Measurements from ENCODE around the gene SLC5A10. TPM values are rescaled to one million over a fixed set of nuclear protein-coding genes. Genes with fewer than 3 reads are reported as not detected.
"Not testable (repeated sequence)": the region's sequence is repeated elsewhere in the genome, so short reads cannot be mapped to it uniquely, and the experiment has no call there.

Gene SLC5A10
- polyA plus RNA-seq, 1 donor (not counting 4 experiments of a cell fraction or from before 2014, with no cell fraction given): not detected

- FAIRE-seq: peak; percentile 92
- Histone ChIP-seq H3K9ac (ENCODE audit: control insufficient read depth, extremely low read depth, insufficient read depth, low read length) (no peak overlapping the region), H3K36me3 (ENCODE audit: control insufficient read depth in 2 of 2, extremely low read depth in 1 of 2, insufficient read depth in 2 of 2, low read length in 2 of 2) (no peaks in the 10 kb centered on the region), H3K27me3 (ENCODE audit: control insufficient read depth, extremely low read depth, insufficient read depth, low read length) (no peaks in the 10 kb centered on the region), H3K4me2 (ENCODE audit: control insufficient read depth, extremely low read depth, insufficient read depth, low read depth, low read length) (peak overlapping the region; percentile 6), H3K4me1 (ENCODE audit: control insufficient read depth, extremely low read depth, insufficient read depth, low read length) (peaks cover 5% of the 10 kb centered on the region), H3K9me1 (ENCODE audit: control insufficient read depth, extremely low read depth, insufficient read depth, low read length) (no peaks in the 10 kb centered on the region), H3K9me3 (ENCODE audit: control insufficient read depth, low read depth, low read length) (no peaks in the 10 kb centered on the region), H3K27ac (ENCODE audit: control insufficient read depth, insufficient read depth, low read length) (no peak overlapping the region), H2AFZ (ENCODE audit: control insufficient read depth, low read length) (no peak overlapping the region), H3K79me2 (ENCODE audit: control insufficient read depth, insufficient read depth, low read length) (no peaks in the 10 kb centered on the region), H4K20me1 (ENCODE audit: control insufficient read depth, extremely low read depth, insufficient read depth, low read length) (no peaks in the 10 kb centered on the region), H3K4me3 (ENCODE audit: control insufficient read depth in 2 of 3, extremely low read depth in 1 of 3, insufficient read depth in 2 of 3, low read depth in 1 of 3, low read length in 3 of 3) (no peak overlapping the region)
- dilution Hi-C loops (cut with MboI; ENCODE audit: extremely low pct_ligation_motif_present, low sequenced_read_pairs): no loop called here
- TF ChIP-seq CTCF (optimal IDR thresholded peaks at IDR 0.05 in 1 of 3, IDR thresholded peaks at IDR 0.05 in 1 of 3, conservative IDR thresholded peaks at IDR 0.05 in 1 of 3; ENCODE audit: extremely low read depth in 1 of 3, insufficient read depth in 2 of 3, low read length in 3 of 3): no peak
- no peak for TF ChIP-seq EZH2 (IDR thresholded peaks at IDR 0.05; ENCODE audit: low read length)
- DNase-seq (ENCODE audit: low read depth, low spot score): peak; percentile 85
These were observed 72.4 kb downstream of the SLC5A10 start for GRCh38 chr17:19024101-19025078.

GRCh38 chr17:19028671-19029070 is 76.7 kb downstream of the SLC5A10 start:
- H2AFZ ChIP-seq (ENCODE audit: control insufficient read depth, low read length); H4K20me1 ChIP-seq (ENCODE audit: control insufficient read depth, extremely low read depth, insufficient read depth, low read length); DNase-seq (ENCODE audit: low read depth, low spot score); FAIRE-seq; H3K4me2 ChIP-seq (ENCODE audit: control insufficient read depth, extremely low read depth, insufficient read depth, low read depth, low read length); H3K36me3 ChIP-seq (ENCODE audit: control insufficient read depth in 2 of 2, extremely low read depth in 1 of 2, insufficient read depth in 2 of 2, low read length in 2 of 2); H3K9ac ChIP-seq (ENCODE audit: control insufficient read depth, extremely low read depth, insufficient read depth, low read length); H3K27ac ChIP-seq (ENCODE audit: control insufficient read depth, insufficient read depth, low read length); H3K4me3 ChIP-seq (ENCODE audit: control insufficient read depth in 2 of 3, extremely low read depth in 1 of 3, insufficient read depth in 2 of 3, low read depth in 1 of 3, low read length in 3 of 3); dilution Hi-C loops (cut with MboI; ENCODE audit: extremely low pct_ligation_motif_present, low sequenced_read_pairs); H3K9me3 ChIP-seq (ENCODE audit: control insufficient read depth, low read depth, low read length); H3K4me1 ChIP-seq (ENCODE audit: control insufficient read depth, extremely low read depth, insufficient read depth, low read length); H3K9me1 ChIP-seq (ENCODE audit: control insufficient read depth, extremely low read depth, insufficient read depth, low read length); H3K27me3 ChIP-seq (ENCODE audit: control insufficient read depth, extremely low read depth, insufficient read depth, low read length); H3K79me2 ChIP-seq (ENCODE audit: control insufficient read depth, insufficient read depth, low read length): not testable (repeated sequence)

GRCh38 chr17:19029740-19030139 is 77.8 kb downstream of the SLC5A10 start:
- H3K4me1 ChIP-seq (ENCODE audit: control insufficient read depth, extremely low read depth, insufficient read depth, low read length); H4K20me1 ChIP-seq (ENCODE audit: control insufficient read depth, extremely low read depth, insufficient read depth, low read length); H3K79me2 ChIP-seq (ENCODE audit: control insufficient read depth, insufficient read depth, low read length); H3K36me3 ChIP-seq (ENCODE audit: control insufficient read depth in 2 of 2, extremely low read depth in 1 of 2, insufficient read depth in 2 of 2, low read length in 2 of 2); H3K27me3 ChIP-seq (ENCODE audit: control insufficient read depth, extremely low read depth, insufficient read depth, low read length); H3K9ac ChIP-seq (ENCODE audit: control insufficient read depth, extremely low read depth, insufficient read depth, low read length); H3K9me1 ChIP-seq (ENCODE audit: control insufficient read depth, extremely low read depth, insufficient read depth, low read length); H3K4me2 ChIP-seq (ENCODE audit: control insufficient read depth, extremely low read depth, insufficient read depth, low read depth, low read length); H2AFZ ChIP-seq (ENCODE audit: control insufficient read depth, low read length); dilution Hi-C loops (cut with MboI; ENCODE audit: extremely low pct_ligation_motif_present, low sequenced_read_pairs); H3K27ac ChIP-seq (ENCODE audit: control insufficient read depth, insufficient read depth, low read length); H3K4me3 ChIP-seq (ENCODE audit: control insufficient read depth in 2 of 3, extremely low read depth in 1 of 3, insufficient read depth in 2 of 3, low read depth in 1 of 3, low read length in 3 of 3); DNase-seq (ENCODE audit: low read depth, low spot score); H3K9me3 ChIP-seq (ENCODE audit: control insufficient read depth, low read depth, low read length): not testable (repeated sequence)
- FAIRE-seq: peak; percentile 32

GRCh38 chr17:19030771-19031449 is 78.9 kb downstream of the SLC5A10 start:
- H3K27me3 ChIP-seq (ENCODE audit: control insufficient read depth, extremely low read depth, insufficient read depth, low read length); H3K27ac ChIP-seq (ENCODE audit: control insufficient read depth, insufficient read depth, low read length); H4K20me1 ChIP-seq (ENCODE audit: control insufficient read depth, extremely low read depth, insufficient read depth, low read length); dilution Hi-C loops (cut with MboI; ENCODE audit: extremely low pct_ligation_motif_present, low sequenced_read_pairs); H3K9me3 ChIP-seq (ENCODE audit: control insufficient read depth, low read depth, low read length); H3K9me1 ChIP-seq (ENCODE audit: control insufficient read depth, extremely low read depth, insufficient read depth, low read length); H3K79me2 ChIP-seq (ENCODE audit: control insufficient read depth, insufficient read depth, low read length); H3K4me1 ChIP-seq (ENCODE audit: control insufficient read depth, extremely low read depth, insufficient read depth, low read length); H3K4me3 ChIP-seq (ENCODE audit: control insufficient read depth in 2 of 3, extremely low read depth in 1 of 3, insufficient read depth in 2 of 3, low read depth in 1 of 3, low read length in 3 of 3); H3K9ac ChIP-seq (ENCODE audit: control insufficient read depth, extremely low read depth, insufficient read depth, low read length); H3K4me2 ChIP-seq (ENCODE audit: control insufficient read depth, extremely low read depth, insufficient read depth, low read depth, low read length); DNase-seq (ENCODE audit: low read depth, low spot score); H2AFZ ChIP-seq (ENCODE audit: control insufficient read depth, low read length); FAIRE-seq; H3K36me3 ChIP-seq (ENCODE audit: control insufficient read depth in 2 of 2, extremely low read depth in 1 of 2, insufficient read depth in 2 of 2, low read length in 2 of 2): not testable (repeated sequence)

All from keratinocyte (primary cell).